Transverse colon (tissue), 4 donors: ENCODE data around the gene IFI35. TPM values are rescaled to one million over a fixed set of nuclear protein-coding genes. Genes with fewer than 3 reads are reported as not detected.

Experiments used
- DNase-seq: peaks from one replicate; pipeline ENCODE4 v3.0.0-alpha.2; 2019
- H3K27ac ChIP-seq, 4 donors: fragments of 200-600 bp; sonication (generic); 2 replicates each; pipeline ENCODE4 v1.5.1; 2016 to 2018; ENCODE audit warnings: inconsistent platforms in 4 of 4
- H3K27me3 ChIP-seq: fragments of 200-600 bp; sonication (generic); 2 replicates; pipeline ENCODE4 v1.5.1; 2017; ENCODE audit warnings: inconsistent platforms
- H3K36me3 ChIP-seq, 4 donors: fragments of 200-600 bp; sonication (generic); 2 replicates each; pipeline ENCODE4 v1.5.1; 2017 to 2019; ENCODE audit warnings: inconsistent platforms in 4 of 4
- H3K4me1 ChIP-seq, 4 donors: fragments of 200-600 bp; sonication (generic); 2 replicates each; pipeline ENCODE4 v1.5.1; 2017 to 2020; ENCODE audit warnings: inconsistent platforms in 4 of 4
- H3K4me3 ChIP-seq, 4 donors: fragments of 200-600 bp; sonication (generic); 1 replicate in 1 of 4; 2 replicates in 3 of 4; pipeline versions ENCODE4 v1.5.1 to v1.6.1; 2017 to 2019; ENCODE audit warnings: inconsistent platforms in 4 of 4
- H3K9me3 ChIP-seq, 2 donors: fragments of 200-600 bp; sonication (generic); 2 replicates each; pipeline ENCODE4 v1.5.1; 2017 to 2019; ENCODE audit warnings: inconsistent platforms in 2 of 2
- EP300 ChIP-seq: sonication (generic); formaldehyde crosslinking; IDR thresholded peaks from one replicate; pipeline ENCODE4 v1.6.1; 2017; ENCODE audit warnings: antibody characterized with exemption, low read depth
- POLR2A ChIP-seq: fragments of 450-650 bp; IDR thresholded peaks from one replicate; pipeline ENCODE4 v1.6.1; 2016; ENCODE audit warnings: antibody characterized with exemption, mild to moderate bottlenecking, moderate library complexity
- POLR2AphosphoS5 ChIP-seq, 3 donors: sonication (generic); formaldehyde crosslinking; IDR thresholded peaks; one replicate each; pipeline ENCODE4 v1.6.1; 2016; ENCODE audit warnings: antibody characterized with exemption in 3 of 3
- WGBS, 2 donors: methylation state at CpG; one replicate each; pipeline ENCODE4 v1.1.5; 2018; ENCODE audit warnings: low coverage in 1 of 2; 5-methylcytosine and 5-hydroxymethylcytosine counted together
- in situ Hi-C, 4 donors: fragments of 200-750 bp; cut with MboI; loops; one replicate each; pipeline versions ENCODE4 v1.15.0 to v1.15.1; 2017; ENCODE audit warnings: low sequenced_read_pairs in 3 of 4, low pct_ligation_motif_present in 1 of 4, low pct_unique_long_range_greater_than_20kb in 1 of 4
- intact Hi-C: fragments of 100-400 bp; cut with DNase I; formaldehyde crosslinking; loops from one replicate; pipeline ENCODE4 v1.15.1; 2023; ENCODE audit warnings: low total_unique reads
- total RNA-seq, 4 donors: library from RNA; depleted of rRNA; stranded (reverse); fragments of >200 nt; gene quantifications; one replicate each; pipeline ENCODE4 v1.1.0, GENCODE V29; 2016
- TF ChIP-seq, protein P1 (sequence below), 5 experiments: fragments of 200-600 bp in 3 of 5; fragments of 450-650 bp in 2 of 5; sonication (generic) in 3 of 5; IDR thresholded peaks; 1 replicate in 2 of 5; 2 replicates in 3 of 5; pipeline ENCODE4 v1.5.1; 2016 to 2017; ENCODE audit warnings: antibody characterized with exemption in 5 of 5, inconsistent platforms in 3 of 5, mild to moderate bottlenecking in 2 of 5, moderate library complexity in 1 of 5

Gene IFI35
- total RNA-seq, 4 donors from 2014 or later, result 11.5 to 81.1 (median 47.2) TPM

DNA sequence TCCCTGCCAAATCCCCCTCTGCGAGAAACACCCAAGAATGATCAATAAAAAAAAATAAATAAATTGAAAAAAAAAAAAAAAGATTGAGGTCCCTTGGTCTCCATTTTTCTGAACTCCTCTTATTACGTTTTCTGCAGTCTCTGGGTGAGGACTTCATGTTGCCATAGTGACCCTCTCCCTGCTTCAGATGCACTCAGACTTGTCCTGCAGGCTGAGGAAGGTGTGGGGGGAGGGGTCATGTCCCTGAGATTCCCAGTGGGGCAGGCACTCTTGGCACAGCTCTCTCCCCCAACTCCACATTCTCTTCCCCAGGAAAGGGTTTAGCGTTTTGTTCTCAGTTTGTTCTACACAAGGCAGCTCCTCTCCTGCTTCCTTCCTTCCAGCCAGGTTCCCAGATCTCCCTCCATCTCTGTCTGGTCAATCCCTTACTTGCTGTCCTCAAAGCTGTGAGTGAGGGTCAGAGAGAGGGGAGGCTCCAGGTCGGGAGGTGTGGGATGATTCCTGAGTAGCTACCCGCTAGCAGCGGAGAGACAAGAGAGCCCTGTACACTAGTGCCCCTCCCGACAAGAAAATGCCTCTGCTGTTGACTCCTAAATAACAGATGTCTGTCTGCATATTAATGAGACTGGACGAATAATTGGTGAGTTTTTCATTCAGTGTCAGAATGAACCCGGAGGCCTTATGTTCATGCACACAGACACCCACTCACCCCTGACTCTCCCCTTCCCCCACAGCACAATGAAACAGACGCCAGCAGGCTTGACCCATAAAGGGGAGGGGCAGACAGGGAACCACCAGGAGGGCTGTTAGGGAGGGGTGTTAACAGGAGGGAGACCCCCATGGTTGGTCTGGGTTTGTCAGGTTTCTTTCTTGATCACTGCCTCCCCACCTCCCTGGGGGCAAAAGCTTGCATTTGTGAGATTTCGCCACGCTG lies 27.6 kb downstream of the IFI35 start:
- no peak overlapping the region for H3K27ac ChIP-seq
- 62 to 63% methylated on average over 2 to 12 of the region's 12 CpGs for WGBS, 2 donors
- no peak overlapping the region for H3K4me3 ChIP-seq
- no peaks in the 10 kb centered on the region for H3K9me3 ChIP-seq
- TF ChIP-seq, protein P1, sequence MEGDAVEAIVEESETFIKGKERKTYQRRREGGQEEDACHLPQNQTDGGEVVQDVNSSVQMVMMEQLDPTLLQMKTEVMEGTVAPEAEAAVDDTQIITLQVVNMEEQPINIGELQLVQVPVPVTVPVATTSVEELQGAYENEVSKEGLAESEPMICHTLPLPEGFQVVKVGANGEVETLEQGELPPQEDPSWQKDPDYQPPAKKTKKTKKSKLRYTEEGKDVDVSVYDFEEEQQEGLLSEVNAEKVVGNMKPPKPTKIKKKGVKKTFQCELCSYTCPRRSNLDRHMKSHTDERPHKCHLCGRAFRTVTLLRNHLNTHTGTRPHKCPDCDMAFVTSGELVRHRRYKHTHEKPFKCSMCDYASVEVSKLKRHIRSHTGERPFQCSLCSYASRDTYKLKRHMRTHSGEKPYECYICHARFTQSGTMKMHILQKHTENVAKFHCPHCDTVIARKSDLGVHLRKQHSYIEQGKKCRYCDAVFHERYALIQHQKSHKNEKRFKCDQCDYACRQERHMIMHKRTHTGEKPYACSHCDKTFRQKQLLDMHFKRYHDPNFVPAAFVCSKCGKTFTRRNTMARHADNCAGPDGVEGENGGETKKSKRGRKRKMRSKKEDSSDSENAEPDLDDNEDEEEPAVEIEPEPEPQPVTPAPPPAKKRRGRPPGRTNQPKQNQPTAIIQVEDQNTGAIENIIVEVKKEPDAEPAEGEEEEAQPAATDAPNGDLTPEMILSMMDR (IDR thresholded peaks at IDR 0.05), result no peak
- no peak for TF ChIP-seq POLR2AphosphoS5 (IDR thresholded peaks at IDR 0.05)
- intact Hi-C loops (no loop called here), in situ Hi-C loops (loop anchor here in 2 of 4 donors (5.0 to 25.0 kb wide), 2 partner anchors 88 to 303 kb away; no protein-coding TSS in a partner anchor)
- H3K36me3 ChIP-seq, result no peaks in the 10 kb centered on the region
- H3K27me3 ChIP-seq, result no peaks in the 10 kb centered on the region
- DNase-seq, result no peak
- H3K4me1 ChIP-seq, result no peaks in the 10 kb centered on the region

- no peak for TF ChIP-seq EP300
- intact Hi-C loops (no loop called here), in situ Hi-C loops (loop anchor here in 2 of 4 donors (5.0 to 25.0 kb wide), 2 partner anchors 87 to 302 kb away; no protein-coding TSS in a partner anchor)
- no peaks in the 10 kb centered on the region for H3K4me1 ChIP-seq
- H3K4me3 ChIP-seq, result no peak overlapping the region
- no peak for DNase-seq
- H3K27me3 ChIP-seq, result no peaks in the 10 kb centered on the region
- H3K27ac ChIP-seq, result no peak overlapping the region
- no peaks in the 10 kb centered on the region for H3K36me3 ChIP-seq
- 89% methylated on average over 3 of the region's 3 CpGs; no CpG with 5 or more reads in 1 of the 2 donors for WGBS, 2 donors
- H3K9me3 ChIP-seq, result no peaks in the 10 kb centered on the region
Observed at GRCh38 chr17:43034894-43035293, 28.3 kb downstream of the IFI35 start.

DNA sequence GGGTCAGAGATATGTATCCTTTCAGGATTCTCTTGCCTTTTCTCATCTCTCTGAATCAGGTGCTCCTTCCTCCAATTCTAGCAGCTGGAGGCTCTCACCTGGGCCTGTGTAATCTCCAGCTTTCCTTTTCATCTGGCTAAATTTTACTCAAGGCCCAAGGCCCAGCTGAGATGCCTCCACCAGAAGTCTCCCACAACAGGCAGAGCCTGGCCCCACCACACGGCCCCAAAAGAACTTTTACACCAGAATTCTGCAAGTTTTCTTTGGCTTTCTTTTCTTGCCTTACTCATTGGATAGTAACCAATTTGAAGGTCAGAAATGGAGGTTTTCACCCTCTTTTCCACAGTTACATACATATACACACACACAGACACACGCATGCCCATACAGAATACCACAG lies 33.1 kb downstream of the IFI35 start:
- no peak for DNase-seq
- Histone ChIP-seq H3K4me1 (no peaks in the 10 kb centered on the region), H3K36me3 (no peaks in the 10 kb centered on the region), H3K4me3 (no peak overlapping the region), H3K9me3 (no peaks in the 10 kb centered on the region), H3K27ac (no peak overlapping the region), H3K27me3 (no peaks in the 10 kb centered on the region)
- intact Hi-C loops (no loop called here), in situ Hi-C loops (loop anchor here in 1 of 4 donors (25.0 kb wide), 1 partner anchor 298 kb away; no protein-coding TSS in a partner anchor)
- TF ChIP-seq, protein P1 (IDR thresholded peaks at IDR 0.05), result no peak
- TF ChIP-seq EP300 (no peak), POLR2AphosphoS5 (IDR thresholded peaks at IDR 0.05) (no peak), POLR2A (no peak)
- 92 to 93% methylated on average over 2 of the region's 2 CpGs for WGBS, 2 donors

DNA sequence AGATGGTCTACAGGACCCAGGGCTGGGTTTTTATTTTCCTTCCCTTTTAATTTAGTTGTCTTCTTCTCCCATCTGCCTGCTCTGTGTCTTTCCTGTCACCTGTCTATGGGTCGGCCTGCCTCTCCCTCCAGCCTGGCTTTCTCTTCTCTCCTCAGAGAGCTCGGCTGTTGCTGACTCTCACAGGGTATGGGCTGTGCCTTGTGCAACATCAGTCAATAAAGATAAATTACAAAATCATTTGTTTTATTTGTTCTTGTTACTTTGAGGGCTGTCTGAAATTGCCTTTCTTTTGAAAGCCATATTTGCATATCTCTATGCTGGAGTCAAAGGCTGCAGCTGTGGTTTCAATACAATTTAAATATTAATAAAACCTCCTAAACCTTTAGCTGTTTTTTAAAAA lies 34.1 kb downstream of the IFI35 start:
- H3K9me3 ChIP-seq, result no peaks in the 10 kb centered on the region
- no peaks in the 10 kb centered on the region for H3K4me1 ChIP-seq
- no peaks in the 10 kb centered on the region for H3K36me3 ChIP-seq
- no peak for DNase-seq
- 69 to 90% methylated on average over 2 of the region's 2 CpGs for WGBS, 2 donors
- TF ChIP-seq POLR2AphosphoS5 (IDR thresholded peaks at IDR 0.05), result no peak
- no peak for TF ChIP-seq POLR2A
- TF ChIP-seq, protein P1 (IDR thresholded peaks at IDR 0.05), result no peak
- no peak for TF ChIP-seq EP300
- H3K27me3 ChIP-seq, result no peaks in the 10 kb centered on the region
- in situ Hi-C loops, result loop anchor here in 1 of 4 donors (25.0 kb wide), 1 partner anchor 297 kb away; no protein-coding TSS in a partner anchor
- intact Hi-C loops, result no loop called here
- H3K27ac ChIP-seq, result no peak overlapping the region
- H3K4me3 ChIP-seq, result no peak overlapping the region
